KOPT-K1 (cell line): ENCODE measurements around the gene MTFMT.
"Not testable (repeated sequence)": the region's sequence is repeated elsewhere in the genome, so short reads cannot be mapped to it uniquely, and the experiment has no call there.

ENCODE experiments used
- H3K27ac ChIP-seq: fragments of 200-600 bp; sonication (generic); 2 replicates; pipeline ENCODE4 v1.5.1; 2016; ENCODE audit warnings: antibody characterized with exemption, mild to moderate bottlenecking, low read depth, low read length; ENCODE audit not compliant: poor library complexity, severe bottlenecking
- H3K36me3 ChIP-seq: fragments of 200-600 bp; sonication (generic); 2 replicates; pipeline ENCODE4 v1.5.1; 2017; ENCODE audit warnings: antibody characterized with exemption, mild to moderate bottlenecking, low read length, moderate library complexity; ENCODE audit not compliant: insufficient read depth
- H3K9me3 ChIP-seq: fragments of 200-600 bp; sonication (generic); 2 replicates; pipeline ENCODE4 v1.5.1; 2017; ENCODE audit warnings: antibody characterized with exemption, low read length, mild to moderate bottlenecking; ENCODE audit not compliant: insufficient read depth, poor library complexity, severe bottlenecking

Gene MTFMT

GRCh38 chr15:65028921-65029735, at the start of gene MTFMT:
TSS of gene MTFMT (minus strand) at chr15:65029639. CDS start at chr15:65029613, 26 bp downstream.
- Histone ChIP-seq H3K27ac (peak within 1 kb of the TSS; percentile 59), H3K9me3 (no peaks in the 10 kb centered on the region), H3K36me3 (peaks cover 25% of the 10 kb centered on the region)

DNA sequence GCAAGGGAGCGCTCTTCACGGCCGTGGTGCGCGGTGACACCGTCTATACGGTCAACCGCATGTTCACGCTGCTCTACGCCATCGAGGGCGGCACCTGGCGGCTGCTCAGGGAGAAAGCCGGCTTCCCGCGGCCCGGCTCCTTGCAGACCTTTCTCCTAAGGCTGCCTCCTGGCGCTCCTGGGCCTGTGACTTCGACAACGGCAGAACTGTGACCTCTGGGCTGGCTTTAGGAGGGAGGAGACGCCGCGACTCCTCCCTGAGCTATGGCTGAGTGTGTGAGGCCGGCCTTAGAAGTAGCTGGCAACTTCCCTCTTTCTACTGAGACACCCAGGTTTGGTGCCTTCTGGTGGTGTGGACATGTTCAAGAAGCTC, 48.5 kb upstream of the MTFMT start:
- H3K27ac ChIP-seq: no peak overlapping the region
- H3K36me3 ChIP-seq: no peaks in the 10 kb centered on the region

GRCh38 chr15:65077291-65077980, 48.0 kb upstream of the MTFMT start:
- no peaks in the 10 kb centered on the region for H3K9me3 ChIP-seq
- no peaks in the 10 kb centered on the region for H3K36me3 ChIP-seq
- H3K27ac ChIP-seq: no peak overlapping the region

More for the DNA sequence above, 48.5 kb upstream of the MTFMT start:
- no peaks in the 10 kb centered on the region for H3K9me3 ChIP-seq

GRCh38 chr15:65076486-65077290, 47.2 kb upstream of the MTFMT start, which contains the start of gene KBTBD13:
TSS of gene KBTBD13 (plus strand) at chr15:65076746. CDS start at chr15:65076816, 70 bp downstream.
- H3K36me3 ChIP-seq: no peaks in the 10 kb centered on the region
- no peak within 1 kb of the TSS for H3K27ac ChIP-seq
- H3K9me3 ChIP-seq: no peaks in the 10 kb centered on the region

GRCh38 chr15:65075607-65076395, 46.4 kb upstream of the MTFMT start:
- H3K36me3 ChIP-seq: not testable (repeated sequence)

GRCh38 chr15:65074946-65075345, 45.5 kb upstream of the MTFMT start:
- not testable (repeated sequence) for H3K36me3 ChIP-seq, H3K27ac ChIP-seq, H3K9me3 ChIP-seq

More at GRCh38 chr15:65075607-65076395, 46.4 kb upstream of the MTFMT start:
- H3K27ac ChIP-seq, H3K9me3 ChIP-seq: not testable (repeated sequence)

GRCh38 chr15:65072617-65073016, 43.2 kb upstream of the MTFMT start:
- H3K27ac ChIP-seq: no peak overlapping the region

GRCh38 chr15:65072027-65072426, 42.6 kb upstream of the MTFMT start:
- Histone ChIP-seq H3K9me3 (no peaks in the 10 kb centered on the region), H3K36me3 (no peaks in the 10 kb centered on the region), H3K27ac (no peak overlapping the region)

More at GRCh38 chr15:65072617-65073016, 43.2 kb upstream of the MTFMT start:
- Histone ChIP-seq H3K36me3 (no peaks in the 10 kb centered on the region), H3K9me3 (no peaks in the 10 kb centered on the region)

DNA sequence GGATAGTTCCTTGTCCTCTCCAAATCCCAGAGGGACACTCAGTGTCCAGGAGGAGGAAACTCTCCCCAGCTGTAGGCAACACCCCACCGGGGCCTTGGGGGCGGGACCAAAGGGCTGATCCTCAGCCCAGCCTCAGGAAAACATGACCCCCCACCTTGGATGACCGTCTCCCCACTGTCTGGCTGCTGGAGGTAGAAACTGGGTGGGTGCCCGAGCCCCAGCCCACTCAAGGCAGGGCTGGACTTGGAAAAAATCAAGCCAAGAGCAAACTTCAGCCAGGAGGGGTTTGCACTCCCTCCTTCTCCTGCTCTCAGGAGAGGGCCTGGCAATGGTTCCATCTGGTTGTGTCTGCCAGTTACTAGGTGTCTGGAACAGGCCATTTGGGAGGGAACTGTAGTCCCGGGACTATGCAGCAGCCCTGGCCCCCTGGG, 42.0 kb upstream of the MTFMT start:
- Histone ChIP-seq H3K27ac (no peak overlapping the region), H3K9me3 (no peaks in the 10 kb centered on the region), H3K36me3 (no peaks in the 10 kb centered on the region)

DNA sequence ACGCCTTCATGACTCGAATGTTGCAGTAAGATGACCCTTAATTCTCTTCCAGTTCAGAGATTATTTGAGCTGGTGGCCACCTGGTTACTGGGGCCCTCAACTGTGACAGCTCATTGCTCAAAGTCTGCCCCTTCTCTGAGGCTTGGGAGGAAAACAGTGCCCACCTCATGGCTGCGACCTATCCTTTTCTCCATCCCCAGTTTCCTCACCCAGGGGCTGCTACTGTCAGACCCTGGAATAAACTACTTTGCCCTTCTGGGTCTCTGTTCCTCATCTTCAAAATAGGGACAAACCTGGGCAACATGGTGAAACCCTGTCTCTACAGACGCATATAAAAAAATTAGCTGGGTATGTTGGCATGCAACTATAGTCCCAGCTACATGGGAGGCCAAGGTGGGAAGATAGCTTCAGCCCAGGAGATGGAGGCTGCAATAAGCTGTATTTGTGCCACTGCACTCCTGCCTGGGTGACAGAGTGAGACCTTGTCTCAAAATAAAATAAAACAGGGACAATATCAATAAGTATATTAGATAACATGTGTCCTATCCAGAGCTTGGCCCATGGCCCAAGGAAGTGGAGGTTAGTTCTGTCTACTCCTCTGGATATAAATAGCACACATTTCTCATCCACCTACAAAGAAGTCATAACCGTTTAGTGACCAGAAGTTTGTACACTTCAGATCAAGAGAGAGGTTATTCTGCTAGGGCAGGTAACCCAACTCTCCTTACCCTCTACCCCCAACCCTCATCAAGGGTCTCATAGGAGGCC, 40.5 kb upstream of the MTFMT start:
- no peaks in the 10 kb centered on the region for H3K9me3 ChIP-seq
- no peak overlapping the region for H3K27ac ChIP-seq
- H3K36me3 ChIP-seq: no peaks in the 10 kb centered on the region

DNA sequence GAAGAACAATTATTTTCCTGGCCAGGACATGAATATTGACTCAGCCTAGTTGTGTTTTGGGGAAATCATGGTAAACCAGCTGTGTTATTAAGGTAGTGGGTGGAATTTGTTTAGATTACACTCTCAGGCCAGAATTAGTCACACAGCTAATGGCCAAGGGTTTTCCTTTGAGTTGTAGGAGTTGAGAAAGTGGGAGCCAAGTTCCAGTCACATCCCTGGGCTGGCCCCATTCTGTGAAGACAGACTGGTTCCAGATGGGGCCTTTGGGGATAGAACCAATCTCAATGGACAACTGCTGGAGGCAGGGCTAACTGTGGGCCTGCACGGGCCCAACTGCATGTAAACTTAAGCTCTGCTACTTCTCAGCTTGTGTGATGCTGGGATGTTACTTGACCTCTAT, 39.7 kb upstream of the MTFMT start:
- H3K36me3 ChIP-seq: no peaks in the 10 kb centered on the region
- H3K27ac ChIP-seq: no peak overlapping the region
- H3K9me3 ChIP-seq: no peaks in the 10 kb centered on the region

GRCh38 chr15:65068403-65068788, 39.0 kb upstream of the MTFMT start:
- Histone ChIP-seq H3K9me3 (no peaks in the 10 kb centered on the region), H3K36me3 (no peaks in the 10 kb centered on the region), H3K27ac (no peak overlapping the region)

DNA sequence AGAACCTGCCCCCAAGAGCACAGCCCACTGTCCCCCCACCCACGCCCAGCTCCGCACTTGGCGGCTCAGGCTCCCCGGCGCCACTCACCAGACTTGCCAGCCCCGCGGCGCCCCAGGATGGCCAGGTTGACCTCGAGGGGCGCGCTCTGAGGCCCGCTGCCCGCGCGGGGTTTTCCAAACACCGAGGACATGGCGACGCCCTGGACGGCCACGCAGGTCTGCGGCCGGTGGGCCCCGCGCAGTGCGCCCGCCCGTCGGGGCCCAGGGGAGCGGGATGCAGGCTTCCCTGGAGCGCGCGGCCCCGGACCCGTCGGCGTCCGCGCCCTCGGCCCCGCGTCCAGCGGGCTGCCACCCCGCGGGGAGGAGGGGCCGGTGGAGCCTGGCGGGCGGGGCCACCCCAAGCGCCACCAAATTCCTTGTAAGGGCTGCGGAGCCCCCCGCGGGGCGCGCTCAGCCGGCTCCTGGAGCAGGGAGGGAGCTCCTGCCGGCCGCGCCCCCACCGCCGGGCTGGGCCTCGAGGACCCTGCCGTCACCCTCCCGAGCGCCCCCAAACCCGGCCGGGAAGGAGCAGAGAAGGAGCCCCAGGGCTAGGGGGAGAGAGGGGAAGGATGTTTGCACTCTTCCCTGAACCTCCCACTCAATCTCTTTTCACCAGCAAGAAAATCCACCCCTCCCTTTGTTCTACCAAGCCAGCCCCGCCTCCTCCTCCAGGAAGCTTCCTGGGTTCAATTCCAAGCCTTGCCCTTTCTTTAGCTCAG, 38.4 kb upstream of the MTFMT start, which contains the start of gene RASL12:
Gene RASL12, minus strand, starts transcription at position 347 of the 758 bp plus-strand sequence. Its CDS starts 156 bp downstream, at position 191.
- no peak within 1 kb of the TSS for H3K27ac ChIP-seq
- H3K9me3 ChIP-seq: no peaks in the 10 kb centered on the region
- H3K36me3 ChIP-seq: no peaks in the 10 kb centered on the region
